ENCODE results near the gene ANKRD13D. TPM values are rescaled to one million over a fixed set of nuclear protein-coding genes. Genes with fewer than 3 reads are reported as not detected.

Gene ANKRD13D
- polyA plus RNA-seq, 1 experiment, result 14.4 TPM

DNA sequence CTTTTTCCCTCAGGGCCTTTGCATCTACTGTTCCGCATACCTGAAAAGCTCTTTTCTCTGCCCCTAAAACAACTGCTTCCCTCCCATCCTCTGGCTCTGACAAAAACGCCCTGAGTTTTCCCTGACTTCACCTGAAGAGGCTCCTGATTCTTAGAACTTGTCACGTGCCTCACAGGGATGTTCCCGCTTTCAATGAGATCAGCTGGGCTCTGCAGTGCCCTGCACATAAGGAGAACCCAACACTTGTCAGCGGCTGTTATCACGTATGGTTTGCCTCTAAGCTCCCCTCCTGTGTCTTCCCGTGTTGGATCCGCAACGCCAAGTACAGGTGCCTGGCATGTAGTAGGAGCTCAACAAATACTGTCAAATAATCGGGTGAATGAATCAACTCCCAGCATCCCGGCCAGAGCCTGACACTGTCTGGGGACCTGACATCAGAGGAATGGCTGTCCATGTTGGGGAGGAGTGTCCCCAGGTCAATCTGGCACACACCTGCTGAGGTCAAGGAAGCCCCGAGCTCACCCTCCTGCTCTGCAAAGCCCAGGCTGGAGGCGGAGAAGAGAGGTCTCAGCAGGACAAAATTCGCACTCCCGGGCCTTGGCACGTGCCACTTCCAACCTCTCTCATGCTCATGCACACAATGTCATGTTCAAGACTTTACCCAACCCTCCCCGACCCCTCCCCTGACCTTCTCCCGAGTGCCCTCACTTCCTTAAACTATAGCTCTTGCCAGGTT is 27.0 kb upstream of the ANKRD13D start:
- Histone ChIP-seq H3K4me3 (ENCODE audit: low read depth, low read length) (no peak overlapping the region), H3K9me3 (ENCODE audit: control insufficient read depth, insufficient read depth, low read length) (no peaks in the 10 kb centered on the region; the same call in 1 of the 2 replicates), H3K27ac (ENCODE audit: low read depth, low read length) (no peak overlapping the region), H3K27me3 (ENCODE audit: control insufficient read depth, insufficient read depth, low read length) (no peaks in the 10 kb centered on the region)
- ChIA-PET POLR2A (interaction anchor here (0.5 to 3.2 kb wide), 4 partner anchors 9 to 55 kb away, joined by 3 to 18 read pairs (median 6); no protein-coding TSS in a partner anchor), CTCF (interaction anchor here (0.5 to 4.9 kb wide), 21 partner anchors 9 to 157 kb away, joined by 3 to 71 read pairs (median 6); partner anchors contain the start of genes ANKRD13D and SSH3)
- TF ChIP-seq, protein P1, sequence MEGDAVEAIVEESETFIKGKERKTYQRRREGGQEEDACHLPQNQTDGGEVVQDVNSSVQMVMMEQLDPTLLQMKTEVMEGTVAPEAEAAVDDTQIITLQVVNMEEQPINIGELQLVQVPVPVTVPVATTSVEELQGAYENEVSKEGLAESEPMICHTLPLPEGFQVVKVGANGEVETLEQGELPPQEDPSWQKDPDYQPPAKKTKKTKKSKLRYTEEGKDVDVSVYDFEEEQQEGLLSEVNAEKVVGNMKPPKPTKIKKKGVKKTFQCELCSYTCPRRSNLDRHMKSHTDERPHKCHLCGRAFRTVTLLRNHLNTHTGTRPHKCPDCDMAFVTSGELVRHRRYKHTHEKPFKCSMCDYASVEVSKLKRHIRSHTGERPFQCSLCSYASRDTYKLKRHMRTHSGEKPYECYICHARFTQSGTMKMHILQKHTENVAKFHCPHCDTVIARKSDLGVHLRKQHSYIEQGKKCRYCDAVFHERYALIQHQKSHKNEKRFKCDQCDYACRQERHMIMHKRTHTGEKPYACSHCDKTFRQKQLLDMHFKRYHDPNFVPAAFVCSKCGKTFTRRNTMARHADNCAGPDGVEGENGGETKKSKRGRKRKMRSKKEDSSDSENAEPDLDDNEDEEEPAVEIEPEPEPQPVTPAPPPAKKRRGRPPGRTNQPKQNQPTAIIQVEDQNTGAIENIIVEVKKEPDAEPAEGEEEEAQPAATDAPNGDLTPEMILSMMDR (IDR thresholded peaks at IDR 0.05; ENCODE audit: low read depth, low read length), result no peak
- DNase-seq (ENCODE audit: low read depth, low spot score), result no peak

DNA sequence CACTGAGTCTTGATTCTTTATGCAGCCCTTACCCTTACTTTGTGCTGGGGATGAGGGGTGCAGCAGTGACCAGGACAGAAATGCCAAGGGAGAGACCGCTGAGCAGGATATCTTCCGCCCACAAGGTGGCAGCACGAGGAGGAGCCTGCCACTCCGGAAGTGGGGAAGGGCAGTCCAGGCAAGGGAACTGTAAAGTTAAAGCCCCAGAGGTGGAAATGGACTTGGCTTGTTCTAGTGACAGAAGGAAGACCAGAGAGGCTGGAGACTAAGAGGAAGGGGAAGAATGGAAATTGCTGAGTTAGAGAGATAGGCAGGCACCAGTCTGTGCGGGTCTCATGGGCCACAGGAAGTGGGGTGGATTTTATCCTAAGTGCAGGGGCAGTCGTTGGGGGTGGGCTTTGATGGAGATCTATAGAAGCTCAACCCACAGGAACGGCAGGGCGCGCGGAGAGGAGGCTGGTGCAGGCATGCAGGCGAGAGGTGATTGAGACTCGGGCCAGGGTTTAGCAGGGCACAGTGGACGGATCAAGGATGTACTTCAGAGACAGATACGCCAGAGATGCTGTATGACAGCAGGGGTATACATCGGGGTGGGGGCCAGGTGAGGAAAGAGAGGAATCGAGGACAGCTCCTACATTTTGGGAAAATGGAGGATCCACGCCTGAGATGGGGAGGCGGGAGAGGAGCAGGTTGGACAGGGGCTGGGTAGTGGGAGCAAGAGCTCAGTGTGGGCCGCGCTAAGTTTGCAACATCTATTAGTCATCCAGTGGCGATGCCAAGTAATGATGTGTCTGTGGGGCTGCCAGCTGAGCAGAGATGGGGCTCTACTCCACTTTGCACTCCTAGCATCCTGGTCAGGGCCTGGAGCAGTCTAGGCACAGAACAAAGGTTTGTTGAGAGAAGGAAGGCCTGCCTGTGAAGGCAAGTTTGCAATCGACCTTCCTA is 26.1 kb upstream of the ANKRD13D start:
- TF ChIP-seq, protein P1 (IDR thresholded peaks at IDR 0.05; ENCODE audit: low read depth, low read length), result peak; percentile 86
- Histone ChIP-seq H3K9me3 (ENCODE audit: control insufficient read depth, insufficient read depth, low read length) (no peaks in the 10 kb centered on the region; the same call in 1 of the 2 replicates), H3K27me3 (ENCODE audit: control insufficient read depth, insufficient read depth, low read length) (no peaks in the 10 kb centered on the region), H3K27ac (ENCODE audit: low read depth, low read length) (peak overlapping the region; percentile 52), H3K4me3 (ENCODE audit: low read depth, low read length) (no peak overlapping the region)
- DNase-seq (ENCODE audit: low read depth, low spot score), result no peak
- CTCF ChIA-PET, result interaction anchor here (0.5 to 4.9 kb wide), 25 partner anchors 8 to 157 kb away, joined by 3 to 71 read pairs (median 6); partner anchors contain the start of genes ANKRD13D, POLD4 and SSH3
- POLR2A ChIA-PET, result interaction anchor here (0.6 to 3.2 kb wide), 3 partner anchors 15 to 54 kb away, joined by 3 to 18 read pairs (median 3); no protein-coding TSS in a partner anchor

- no peaks in the 10 kb centered on the region for H3K27me3 ChIP-seq (ENCODE audit: control insufficient read depth, insufficient read depth, low read length)
- H3K9me3 ChIP-seq (ENCODE audit: control insufficient read depth, insufficient read depth, low read length), result no peaks in the 10 kb centered on the region; the same call in 1 of the 2 replicates
- CTCF ChIA-PET, result interaction anchor here (4.9 kb wide), 1 partner anchor 55 kb away, joined by 71 read pairs; no protein-coding TSS in a partner anchor
- TF ChIP-seq, protein P1 (IDR thresholded peaks at IDR 0.05; ENCODE audit: low read depth, low read length), result no peak
- POLR2A ChIA-PET, result interaction anchor here (1.0 kb wide), 1 partner anchor 25 kb away, joined by 4 read pairs; the partner anchor contains the start of gene ANKRD13D
- H3K27ac ChIP-seq (ENCODE audit: low read depth, low read length), result no peak overlapping the region
- H3K4me3 ChIP-seq (ENCODE audit: low read depth, low read length), result no peak overlapping the region
- DNase-seq (ENCODE audit: low read depth, low spot score), result no peak
These were observed 24.8 kb upstream of the ANKRD13D start for GRCh38 chr11:67264260-67264659.

GRCh38 chr11:67264877-67265632 is 24.0 kb upstream of the ANKRD13D start:
- POLR2A ChIA-PET, result interaction anchor here (0.6 to 1.0 kb wide), 2 partner anchors 24 to 38 kb away, joined by 4 read pairs; partner anchors contain the start of genes ANKRD13D and SSH3
- DNase-seq (ENCODE audit: low read depth, low spot score), result no peak
- H3K4me3 ChIP-seq (ENCODE audit: low read depth, low read length), result no peak overlapping the region
- TF ChIP-seq, protein P1 (IDR thresholded peaks at IDR 0.05; ENCODE audit: low read depth, low read length), result no peak
- no peaks in the 10 kb centered on the region; the same call in 1 of the 2 replicates for H3K9me3 ChIP-seq (ENCODE audit: control insufficient read depth, insufficient read depth, low read length)
- H3K27me3 ChIP-seq (ENCODE audit: control insufficient read depth, insufficient read depth, low read length), result no peaks in the 10 kb centered on the region
- no peak overlapping the region for H3K27ac ChIP-seq (ENCODE audit: low read depth, low read length)
- CTCF ChIA-PET, result interaction anchor here (0.6 to 4.9 kb wide), 2 partner anchors 43 to 54 kb away, joined by 4 to 71 read pairs; no protein-coding TSS in a partner anchor

Measured in AG04450 (cell line).